NCI-H146 treated with DMSO at 0.1 percent for 48 hours (cell line): ENCODE results near the gene UCHL5.

Experiments used
- DNase-seq: peaks from one replicate; lab custom pipeline; 2025; ENCODE audit not compliant: unreplicated experiment; lab: John Stamatoyannopoulos, UW

UCHL5 gene

GRCh38 chr1:192968323-192968722 is 90.8 kb downstream of the UCHL5 start:
- DNase-seq: no peak

GRCh38 chr1:192967901-192968300 is 91.3 kb downstream of the UCHL5 start:
- peak; percentile 41 for DNase-seq

DNA sequence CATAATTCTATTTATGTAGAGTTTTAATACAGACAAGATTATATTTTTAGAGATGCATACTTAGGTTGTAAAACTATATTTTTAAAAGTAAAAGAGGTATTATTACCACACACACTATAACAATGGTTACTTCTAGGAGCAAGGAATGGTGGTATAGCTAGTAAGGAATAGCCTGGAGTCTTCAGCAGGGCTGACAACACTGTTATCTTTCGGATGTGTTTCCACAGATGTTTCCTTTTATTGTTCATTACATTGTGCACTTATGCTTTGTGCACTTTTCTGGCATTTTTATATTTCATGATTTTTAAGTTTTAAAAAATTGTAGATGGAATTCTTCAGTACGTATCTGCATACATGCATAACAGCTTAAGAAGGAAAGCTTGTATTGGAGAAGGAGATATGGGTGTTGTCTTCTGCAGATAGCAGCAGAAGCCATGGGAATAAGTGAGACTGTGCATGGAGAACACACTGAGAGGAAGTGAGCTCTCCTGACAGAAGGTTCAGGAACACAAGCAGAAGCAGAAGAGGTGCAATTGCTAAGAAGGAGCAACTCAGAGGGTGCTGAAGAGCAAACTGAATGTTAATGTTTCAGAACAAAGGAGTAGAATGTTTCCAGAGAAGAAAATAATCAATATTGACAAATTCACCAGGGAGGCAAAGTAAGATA is 91.8 kb downstream of the UCHL5 start:
- DNase-seq: peak; percentile 41

DNA sequence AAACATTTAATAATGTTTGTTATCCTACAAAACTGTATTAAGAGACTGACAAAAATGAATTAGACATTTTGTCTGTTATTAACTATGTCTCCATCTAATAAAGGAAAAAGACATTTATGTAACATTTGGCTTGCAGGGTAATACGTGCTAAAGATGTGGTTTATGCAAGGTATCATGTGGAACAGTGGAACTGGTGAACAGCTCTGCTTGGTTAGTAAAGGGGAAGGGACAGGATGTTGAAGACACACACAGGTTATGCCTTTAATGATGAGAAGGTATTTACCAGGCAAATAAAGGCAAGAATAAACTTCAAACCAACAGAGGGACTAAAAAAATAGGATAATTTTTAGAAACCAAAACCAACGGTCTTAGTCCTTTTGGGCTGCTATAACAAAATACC is 93.1 kb downstream of the UCHL5 start:
- DNase-seq: no peak

GRCh38 chr1:192962901-192963300 is 96.3 kb downstream of the UCHL5 start:
- DNase-seq: no peak
